Activated naive CD4-positive, alpha-beta T cell treated with anti-CD3 and anti-CD28 coated beads, Interleukin-2, amount 50 U/mL, for 72 hours (primary cell): ENCODE data around the gene CPE. TPM values are rescaled to one million over a fixed set of nuclear protein-coding genes. Genes with fewer than 3 reads are reported as not detected.
"Not testable (repeated sequence)": the region's sequence is repeated elsewhere in the genome, so short reads cannot be mapped to it uniquely, and the experiment has no call there.

Experiments used
- ATAC-seq, 2 donors: fragments of 150-1000 bp; cut with Tn5 transposase; 2 replicates each; pipeline ENCODE4 v1.10.0; 2021; ENCODE audit warnings: mild to moderate bottlenecking in 2 of 2, moderate library complexity in 2 of 2
- DNase-seq, 2 donors: peaks; one replicate each; pipeline ENCODE4 v3.0.0; 2021 to 2022; ENCODE audit warnings: low spot score in 2 of 2
- H3K27ac Mint-ChIP-seq, 2 donors: one replicate each; pipeline ENCODE4 v1.8.0; 2022; ENCODE audit warnings: mild to moderate bottlenecking in 2 of 2, mixed read lengths in 2 of 2
- H3K36me3 Mint-ChIP-seq, 2 donors: one replicate each; pipeline ENCODE4 v1.8.0; 2022; ENCODE audit warnings: mixed read lengths in 2 of 2
- H3K9me3 Mint-ChIP-seq, 2 donors: one replicate each; pipeline ENCODE4 v1.8.0; 2022; ENCODE audit warnings: mixed read lengths in 2 of 2
- total RNA-seq, 2 donors: library from RNA; stranded (reverse); gene quantifications; one replicate each; pipeline ENCODE4 v1.2.3, GENCODE V29; 2022

CPE gene
- total RNA-seq, 2 donors from 2014 or later, result not detected

DNA sequence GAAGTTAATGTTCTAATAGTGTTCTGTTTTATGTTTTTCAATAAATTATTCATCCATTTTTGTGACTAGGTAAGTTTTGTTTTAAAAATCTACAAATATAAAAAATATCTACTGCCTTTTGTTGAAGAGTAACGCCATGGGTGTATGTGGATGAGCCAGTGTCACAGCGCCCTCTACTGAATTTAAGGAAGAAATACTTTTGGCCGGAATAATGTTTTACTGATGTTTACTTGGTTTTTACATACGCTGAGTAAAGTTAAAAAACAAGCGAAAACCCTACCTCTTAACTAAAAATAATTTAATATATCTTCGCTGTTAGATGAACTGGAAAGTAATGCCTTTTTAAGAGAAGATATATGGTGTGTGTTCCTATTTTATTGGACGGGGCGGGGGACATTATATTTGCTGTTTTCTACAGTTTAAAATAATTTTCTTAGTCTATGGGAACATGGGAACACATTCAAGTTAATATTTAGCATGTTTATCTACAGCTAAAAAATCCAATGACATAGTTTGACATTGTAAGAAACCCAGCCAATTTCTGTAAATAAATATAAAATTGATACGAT is 86.1 kb downstream of the CPE start:
- DNase-seq, result no peak
- peak; percentile 63 to 77 for ATAC-seq

GRCh38 chr4:165470009-165470408 is 91.2 kb downstream of the CPE start:
- no peak overlapping the region for H3K27ac Mint-ChIP-seq
- H3K36me3 Mint-ChIP-seq, result peaks cover 11 to 19% of the 10 kb centered on the region in 2 donors
- ATAC-seq (no peak), DNase-seq (no peak)
- peaks cover 4 to 18% of the 10 kb centered on the region in 2 donors for H3K9me3 Mint-ChIP-seq

More for the DNA sequence above, 86.1 kb downstream of the CPE start:
- H3K9me3 Mint-ChIP-seq, result no peaks in the 10 kb centered on the region
- no peak overlapping the region for H3K27ac Mint-ChIP-seq
- H3K36me3 Mint-ChIP-seq, result no peaks in the 10 kb centered on the region

GRCh38 chr4:165472943-165473676 is 94.3 kb downstream of the CPE start:
- no peak for ATAC-seq
- H3K36me3 Mint-ChIP-seq, result peaks cover 11 to 19% of the 10 kb centered on the region in 2 donors
- H3K27ac Mint-ChIP-seq, result no peak overlapping the region
- no peak for DNase-seq
- H3K9me3 Mint-ChIP-seq, result peaks cover 4 to 18% of the 10 kb centered on the region in 2 donors

DNA sequence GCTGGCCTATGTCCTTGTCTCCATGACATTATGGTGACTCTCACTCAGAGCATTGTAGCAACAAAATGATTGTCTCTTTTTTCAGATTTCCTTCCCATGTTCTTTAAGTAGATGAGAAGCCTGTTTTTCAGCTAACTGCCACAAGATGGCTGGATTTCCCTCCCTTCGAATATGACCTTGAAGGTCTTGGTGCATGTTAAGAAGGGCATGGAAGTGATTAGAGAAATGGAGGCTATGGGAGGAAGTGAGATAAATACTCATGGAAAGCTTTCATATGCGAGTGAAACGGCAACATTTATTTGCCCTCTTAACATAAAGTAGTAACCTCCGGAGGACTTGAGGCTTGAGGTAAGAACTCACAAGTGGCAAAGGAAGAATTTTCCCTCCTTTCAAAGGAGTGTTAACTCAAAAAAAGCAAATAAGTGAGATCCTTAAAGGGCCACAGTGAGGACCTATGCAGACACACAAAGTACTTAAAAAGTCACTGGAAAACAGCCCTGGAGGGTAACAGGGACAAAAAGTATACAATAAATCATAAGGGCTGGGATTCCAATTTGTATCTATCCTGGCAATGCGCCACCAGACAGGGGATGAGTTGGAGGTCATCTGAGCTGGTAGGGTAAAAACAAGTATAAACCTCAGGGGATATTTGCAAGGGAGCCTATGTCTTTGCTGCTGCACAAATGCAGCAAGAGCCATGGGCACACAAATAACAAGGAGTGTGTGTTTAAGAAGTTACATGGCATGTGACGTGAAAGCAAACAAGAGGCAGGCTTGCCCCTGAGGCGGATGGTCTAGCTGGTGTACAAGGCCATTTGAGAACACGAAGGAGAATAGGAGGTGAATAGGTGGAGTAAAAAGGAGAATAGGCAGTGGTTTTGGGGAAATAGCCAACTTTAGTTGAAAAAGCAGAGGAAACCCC is 96.2 kb downstream of the CPE start:
- Mint-ChIP-seq H3K9me3 (peaks cover 4 to 18% of the 10 kb centered on the region in 2 donors), H3K27ac (no peak overlapping the region)
- DNase-seq, result no peak

GRCh38 chr4:165475706-165476070 is 96.9 kb downstream of the CPE start:
- peaks cover 11 to 19% of the 10 kb centered on the region in 2 donors for H3K36me3 Mint-ChIP-seq
- DNase-seq (no peak), ATAC-seq (no peak)
- no peak overlapping the region for H3K27ac Mint-ChIP-seq
- H3K9me3 Mint-ChIP-seq, result peaks cover 4 to 16% of the 10 kb centered on the region in 2 donors

More for the DNA sequence above, 96.2 kb downstream of the CPE start:
- peaks cover 11 to 19% of the 10 kb centered on the region in 2 donors for H3K36me3 Mint-ChIP-seq
- no peak for ATAC-seq

DNA sequence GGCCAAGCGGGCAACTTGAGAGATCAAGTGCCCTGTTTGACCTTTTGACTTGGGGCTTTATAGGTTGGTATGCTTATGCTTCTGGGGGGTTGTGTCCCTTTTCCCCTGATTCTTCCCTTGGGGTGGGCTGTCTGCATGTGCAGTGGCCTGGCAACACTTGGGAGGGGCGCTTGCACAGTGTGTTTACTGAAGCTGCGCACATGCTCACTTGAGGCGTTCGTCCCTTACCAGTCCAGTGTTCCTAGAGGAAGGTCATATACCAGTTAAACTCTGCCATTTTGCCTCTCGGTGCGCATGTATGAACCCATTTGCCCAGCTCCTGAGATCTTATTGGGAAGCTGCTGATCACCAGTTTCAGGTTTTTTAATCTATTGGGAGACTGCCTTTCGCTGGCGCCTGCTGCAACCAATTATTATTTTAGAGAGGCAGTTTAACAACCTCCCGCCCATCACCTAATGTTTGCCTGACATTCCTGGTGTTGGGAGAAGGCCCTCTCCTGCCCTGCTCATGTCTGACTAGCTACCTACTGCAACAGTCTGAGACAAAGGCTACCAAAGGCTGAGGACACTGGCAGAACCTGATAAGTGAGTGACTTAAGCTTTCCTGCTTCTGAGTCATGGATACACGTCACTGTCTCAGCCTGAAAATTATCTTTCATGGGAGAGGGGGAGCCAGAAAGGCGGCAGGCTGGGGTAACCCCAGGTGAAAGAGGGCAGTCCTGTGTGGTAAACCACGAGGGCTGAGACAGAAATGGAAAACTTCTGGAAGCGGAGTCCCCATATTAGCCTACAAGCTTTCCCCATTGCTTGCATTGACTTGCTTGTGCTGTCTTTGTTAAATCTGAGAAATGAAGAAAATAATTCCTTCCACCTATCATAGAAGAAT is 97.6 kb downstream of the CPE start:
- Mint-ChIP-seq H3K27ac (no peak overlapping the region), H3K9me3 (peaks cover 4 to 14% of the 10 kb centered on the region in 2 donors), H3K36me3 (peaks cover 11 to 19% of the 10 kb centered on the region in 2 donors)
- ATAC-seq (no peak), DNase-seq (no peak)

DNA sequence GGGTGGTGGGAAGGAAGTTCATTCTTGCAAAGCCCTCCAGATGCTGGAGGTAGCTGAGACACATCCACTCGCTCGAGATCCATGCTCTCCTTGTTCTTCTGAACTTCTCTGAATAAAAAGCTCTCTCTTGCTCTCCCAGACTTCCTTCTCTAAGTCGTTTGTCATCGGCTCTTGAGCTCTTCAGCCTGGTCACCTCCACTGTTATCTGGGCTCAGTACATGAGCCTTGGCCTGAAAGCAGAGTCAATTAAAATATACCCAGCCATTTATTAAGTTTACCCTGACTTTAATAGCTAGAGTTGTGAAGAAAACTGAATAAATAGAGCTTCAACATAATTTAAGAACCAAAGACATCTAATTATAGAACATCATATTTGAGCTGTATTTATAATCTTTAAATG is 99.0 kb downstream of the CPE start:
- Mint-ChIP-seq H3K27ac (no peak overlapping the region), H3K36me3 (peaks cover 11 to 18% of the 10 kb centered on the region in 2 donors), H3K9me3 (peaks cover 4 to 14% of the 10 kb centered on the region in 2 donors)
- no peak for DNase-seq
- ATAC-seq, result no peak

DNA sequence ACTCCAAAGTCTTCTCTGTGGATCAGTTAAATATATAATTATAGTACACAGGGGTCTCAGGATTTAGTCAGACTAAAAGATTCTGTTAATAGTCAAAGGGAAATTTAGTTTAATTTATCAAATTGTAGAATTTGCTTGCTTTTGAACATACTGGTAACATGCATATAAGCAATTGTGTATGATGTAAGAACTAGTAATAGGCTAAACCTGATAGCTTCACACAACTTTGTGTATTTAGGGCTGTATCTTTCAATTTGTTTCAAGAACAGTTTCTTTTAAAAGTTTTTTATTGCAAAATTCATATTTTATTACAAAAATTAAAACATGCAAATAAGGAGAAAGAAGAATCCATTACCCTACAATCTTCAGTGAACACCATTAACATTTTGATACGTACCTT is 99.5 kb downstream of the CPE start:
- peaks cover 10 to 14% of the 10 kb centered on the region in 2 donors for H3K36me3 Mint-ChIP-seq
- H3K9me3 Mint-ChIP-seq, result peaks cover 3 to 13% of the 10 kb centered on the region in 2 donors

DNA sequence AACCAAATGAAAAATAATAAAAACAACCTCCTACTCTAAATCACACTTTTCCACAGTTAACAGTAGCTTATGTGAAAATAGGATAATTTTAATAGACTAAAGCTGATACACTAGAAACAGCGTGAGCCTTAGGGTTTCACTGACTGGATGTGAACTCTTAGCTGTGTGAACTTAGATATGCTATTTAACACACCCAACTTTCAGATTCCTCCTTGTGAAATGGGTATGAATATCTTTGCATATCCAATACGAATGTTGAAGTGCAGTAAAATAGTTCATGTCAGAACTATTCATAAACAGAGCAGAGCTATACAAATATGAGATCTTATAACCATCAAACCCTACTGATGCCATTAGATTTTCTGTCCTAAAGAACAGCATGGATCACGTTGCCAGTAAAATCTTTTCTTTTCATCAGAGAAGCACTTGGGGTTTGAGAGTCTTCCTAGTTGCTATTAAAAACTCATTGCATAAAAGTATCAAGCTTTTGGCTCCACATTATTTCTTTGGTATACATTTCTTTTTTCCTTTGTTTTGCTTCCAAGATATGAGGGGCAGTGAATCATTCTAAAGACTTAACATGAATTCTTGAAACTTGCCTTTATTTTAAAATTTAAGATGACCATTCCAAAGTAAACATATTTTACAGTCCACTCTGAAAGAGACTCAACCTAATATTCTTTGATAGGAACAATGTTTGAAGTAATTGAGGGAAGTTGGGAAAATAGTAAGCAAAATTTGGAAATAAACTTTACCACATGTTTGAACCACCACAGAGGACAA is 102.4 kb downstream of the CPE start:
- Mint-ChIP-seq H3K9me3 (no peaks in the 10 kb centered on the region), H3K27ac (no peak overlapping the region), H3K36me3 (no peaks in the 10 kb centered on the region)
- ATAC-seq (no peak), DNase-seq (no peak)

More for the DNA sequence above, 99.5 kb downstream of the CPE start:
- no peak overlapping the region for H3K27ac Mint-ChIP-seq
- DNase-seq, result no peak
- ATAC-seq, result no peak

- Mint-ChIP-seq H3K36me3 (no peaks in the 10 kb centered on the region), H3K27ac (no peak overlapping the region), H3K9me3 (no peaks in the 10 kb centered on the region)
- no peak for ATAC-seq
- no peak for DNase-seq
Observed at GRCh38 chr4:165489786-165490185, 111.0 kb downstream of the CPE start.

- H3K36me3 Mint-ChIP-seq, H3K9me3 Mint-ChIP-seq, DNase-seq, H3K27ac Mint-ChIP-seq, ATAC-seq: not testable (repeated sequence)
Observed at GRCh38 chr4:165492583-165492982, 113.8 kb downstream of the CPE start.

GRCh38 chr4:165493359-165493758 is 114.6 kb downstream of the CPE start:
- H3K36me3 Mint-ChIP-seq, result no peaks in the 10 kb centered on the region
- peak; percentile 67 to 71 for DNase-seq
- peak; percentile 81 to 98 for ATAC-seq
- no peaks in the 10 kb centered on the region for H3K9me3 Mint-ChIP-seq
- no peak overlapping the region for H3K27ac Mint-ChIP-seq

DNA sequence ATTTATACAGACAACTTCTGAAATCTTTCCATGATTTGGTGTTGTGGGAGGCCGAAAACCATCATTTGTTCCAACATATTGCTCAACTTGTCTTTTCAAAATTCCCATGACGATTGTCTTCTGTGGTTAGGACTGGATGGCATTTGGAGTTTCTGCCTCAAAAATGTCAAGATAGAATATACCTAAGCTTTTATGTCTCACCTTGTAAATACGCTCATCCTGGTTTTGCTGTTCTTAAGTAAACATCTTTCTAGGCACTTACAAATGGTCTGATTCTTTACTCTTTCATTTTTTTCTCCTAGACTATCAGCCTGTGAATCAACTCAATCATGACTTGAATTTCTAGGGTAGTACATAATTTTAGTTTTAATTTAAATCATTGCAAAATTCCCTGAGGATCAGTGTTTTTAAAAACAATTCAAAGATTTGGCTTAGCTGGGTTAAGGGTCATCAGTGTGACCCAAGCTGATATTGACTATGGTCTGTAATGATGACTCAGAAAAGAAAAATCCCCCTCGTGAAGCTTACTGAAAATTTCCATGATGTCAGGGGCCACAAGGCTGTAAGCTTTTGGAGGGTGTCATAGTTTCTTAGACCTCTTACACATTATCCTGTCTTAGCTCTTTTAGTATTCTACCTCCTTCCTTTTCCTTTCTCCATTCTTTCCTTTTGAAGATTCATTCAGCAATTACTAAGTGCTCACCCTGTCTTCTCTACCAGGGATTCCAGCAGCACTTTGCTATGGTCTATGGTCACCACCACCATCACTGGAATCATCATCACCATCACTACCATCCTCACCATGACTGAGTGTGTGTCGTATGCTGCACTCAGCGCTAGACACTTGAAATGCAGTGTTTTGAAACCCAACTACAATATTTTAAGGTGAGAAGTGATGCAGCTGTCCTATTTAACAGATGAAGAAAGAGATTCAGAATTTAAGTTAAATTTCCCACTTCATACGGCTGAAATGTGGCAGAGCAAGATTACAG is 124.4 kb downstream of the CPE start:
- Mint-ChIP-seq H3K36me3 (no peaks in the 10 kb centered on the region), H3K27ac (peak overlapping the region in 1 of 2 donors; percentile 29), H3K9me3 (no peaks in the 10 kb centered on the region)
- peak; percentile 47 to 49 for ATAC-seq
- DNase-seq, result no peak

- Mint-ChIP-seq H3K36me3 (no peaks in the 10 kb centered on the region), H3K27ac (no peak overlapping the region), H3K9me3 (no peaks in the 10 kb centered on the region)
- no peak for ATAC-seq
- DNase-seq, result no peak
Observed at GRCh38 chr4:165504184-165504583, 125.4 kb downstream of the CPE start.
